Stomach (tissue), 4 donors: ENCODE data around the gene ITPRIP.

ENCODE experiments used
- POLR2AphosphoS5 ChIP-seq, 3 donors: sonication (generic); formaldehyde crosslinking; IDR thresholded peaks; one replicate each; pipeline ENCODE4 v1.6.1; 2016; ENCODE audit warnings: antibody characterized with exemption in 3 of 3
- TF ChIP-seq, protein P1 (sequence below), 7 experiments: fragments of 450-650 bp in 4 of 7; fragments of 200-600 bp in 3 of 7; sonication (generic) in 3 of 7; IDR thresholded peaks; one replicate each; pipeline ENCODE4 v1.5.1; 2016 to 2019; ENCODE audit warnings: antibody characterized with exemption in 7 of 7, control low read depth in 2 of 7, mild to moderate bottlenecking in 1 of 7

DNA sequence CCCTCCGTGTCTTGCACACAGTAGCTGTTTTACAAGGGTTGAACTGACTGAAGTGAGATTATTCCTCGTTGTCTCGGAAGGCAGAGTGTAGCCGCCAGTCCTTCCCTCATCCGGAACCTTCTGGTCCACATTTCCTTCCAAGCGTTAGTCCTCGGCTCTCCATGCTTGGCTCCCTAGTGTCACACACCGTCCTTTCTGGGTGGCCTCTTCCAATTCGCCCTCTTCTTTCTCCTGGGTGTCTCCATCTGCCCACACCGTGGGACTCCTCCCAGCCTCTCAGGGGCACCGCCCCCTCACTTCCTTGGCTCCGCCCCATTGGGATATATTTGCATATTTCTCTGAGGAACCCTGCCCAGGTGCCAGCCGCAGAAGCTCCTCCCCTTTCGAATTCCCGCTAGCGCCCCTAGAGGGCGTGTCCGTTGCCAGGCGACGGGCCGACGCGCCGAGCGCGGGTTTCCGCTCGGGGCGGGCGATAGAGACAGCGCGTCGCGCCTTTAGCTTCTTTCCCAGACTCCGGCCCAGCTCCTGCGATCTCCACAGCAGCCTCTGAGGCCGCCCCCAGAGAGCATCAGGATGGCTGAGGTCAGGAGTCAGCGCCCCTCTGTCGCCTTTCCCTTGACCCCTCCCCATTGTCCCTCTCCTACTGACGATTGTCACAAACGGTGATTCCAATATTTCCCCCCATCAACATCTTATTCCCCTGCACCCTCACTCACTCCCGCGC lies 15.2 kb upstream of the ITPRIP start, which contains the start of gene CFAP58:
- TF ChIP-seq, protein P1, sequence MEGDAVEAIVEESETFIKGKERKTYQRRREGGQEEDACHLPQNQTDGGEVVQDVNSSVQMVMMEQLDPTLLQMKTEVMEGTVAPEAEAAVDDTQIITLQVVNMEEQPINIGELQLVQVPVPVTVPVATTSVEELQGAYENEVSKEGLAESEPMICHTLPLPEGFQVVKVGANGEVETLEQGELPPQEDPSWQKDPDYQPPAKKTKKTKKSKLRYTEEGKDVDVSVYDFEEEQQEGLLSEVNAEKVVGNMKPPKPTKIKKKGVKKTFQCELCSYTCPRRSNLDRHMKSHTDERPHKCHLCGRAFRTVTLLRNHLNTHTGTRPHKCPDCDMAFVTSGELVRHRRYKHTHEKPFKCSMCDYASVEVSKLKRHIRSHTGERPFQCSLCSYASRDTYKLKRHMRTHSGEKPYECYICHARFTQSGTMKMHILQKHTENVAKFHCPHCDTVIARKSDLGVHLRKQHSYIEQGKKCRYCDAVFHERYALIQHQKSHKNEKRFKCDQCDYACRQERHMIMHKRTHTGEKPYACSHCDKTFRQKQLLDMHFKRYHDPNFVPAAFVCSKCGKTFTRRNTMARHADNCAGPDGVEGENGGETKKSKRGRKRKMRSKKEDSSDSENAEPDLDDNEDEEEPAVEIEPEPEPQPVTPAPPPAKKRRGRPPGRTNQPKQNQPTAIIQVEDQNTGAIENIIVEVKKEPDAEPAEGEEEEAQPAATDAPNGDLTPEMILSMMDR (IDR thresholded peaks at IDR 0.05): peak in 4 of 7 experiments; percentile 71 to 84 (median 75)
- TF ChIP-seq POLR2AphosphoS5 (IDR thresholded peaks at IDR 0.05): peak in 2 of 3 donors; percentile 39 to 75
